GM21526 (cell line): ENCODE measurements around the gene SLC25A47.

Source experiments
- ATAC-seq: cut with Tn5 transposase; IDR thresholded peaks from one replicate; pipeline ENCODE4 v1.9.1; 2021; ENCODE audit warnings: moderate library complexity; ENCODE audit not compliant: unreplicated experiment, low FRiP score

SLC25A47 gene

GRCh38 chr14:100374270-100374669, 51.1 kb downstream of the SLC25A47 start:
- ATAC-seq, result no peak

- no peak for ATAC-seq
Measured at GRCh38 chr14:100374876-100375265, 51.7 kb downstream of the SLC25A47 start.

- peak; percentile 30 for ATAC-seq
Measured at GRCh38 chr14:100375266-100375962, 52.3 kb downstream of the SLC25A47 start.

- ATAC-seq, result peak; percentile 83
Measured at GRCh38 chr14:100375963-100376735, 53.0 kb downstream of the SLC25A47 start, which contains the start of gene WDR25. Gene WDR25 (plus strand): TSS chr14:100376485.

GRCh38 chr14:100376751-100377171, 53.6 kb downstream of the SLC25A47 start:
- ATAC-seq, result no peak
